ENCODE measurements around the gene TMC6.
"Not testable (repeated sequence)": the region's sequence is repeated elsewhere in the genome, so short reads cannot be mapped to it uniquely, and the experiment has no call there.

TMC6 gene

DNA sequence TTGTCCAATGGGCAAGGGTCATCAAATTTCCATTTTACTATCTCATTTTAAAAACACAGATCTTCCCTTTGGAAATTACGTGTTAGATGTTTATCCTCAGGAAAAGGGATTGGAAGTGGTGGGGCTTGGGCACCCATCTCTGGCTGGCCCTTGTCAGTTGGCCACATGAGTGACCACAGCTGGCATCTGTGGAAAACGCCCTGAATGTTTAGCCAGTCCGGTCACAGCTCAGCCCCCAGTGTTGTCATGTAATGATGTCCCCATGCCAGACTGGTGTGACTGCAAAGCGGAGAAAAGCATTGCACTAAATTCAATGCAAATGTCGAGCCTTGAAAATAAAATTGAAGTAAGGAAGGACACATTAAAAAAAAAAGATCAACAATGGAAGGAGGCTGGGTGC, 53.0 kb downstream of the TMC6 start:
- no peak for DNase-seq (ENCODE audit: low read depth)

DNA sequence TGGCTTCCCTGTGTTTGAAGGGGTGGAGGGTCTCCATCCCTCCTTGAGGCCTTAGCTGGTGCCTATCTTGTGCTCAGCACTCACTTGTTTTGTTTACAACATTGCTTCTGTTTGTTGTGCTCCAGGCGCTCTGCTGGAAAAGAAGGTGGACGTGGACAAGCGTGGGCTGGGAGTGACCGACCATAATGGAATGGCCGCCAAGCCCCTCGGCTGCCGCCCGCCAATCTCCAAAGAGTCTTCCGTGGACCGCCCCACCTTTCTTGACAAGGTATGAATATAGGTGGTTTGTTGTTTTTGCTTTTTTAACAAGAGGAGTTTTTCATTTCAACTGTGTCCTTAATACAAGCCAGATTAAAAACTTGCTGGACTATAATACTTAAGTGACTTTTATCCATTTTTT, 53.5 kb downstream of the TMC6 start:
- no peak for DNase-seq (ENCODE audit: low read depth)

DNA sequence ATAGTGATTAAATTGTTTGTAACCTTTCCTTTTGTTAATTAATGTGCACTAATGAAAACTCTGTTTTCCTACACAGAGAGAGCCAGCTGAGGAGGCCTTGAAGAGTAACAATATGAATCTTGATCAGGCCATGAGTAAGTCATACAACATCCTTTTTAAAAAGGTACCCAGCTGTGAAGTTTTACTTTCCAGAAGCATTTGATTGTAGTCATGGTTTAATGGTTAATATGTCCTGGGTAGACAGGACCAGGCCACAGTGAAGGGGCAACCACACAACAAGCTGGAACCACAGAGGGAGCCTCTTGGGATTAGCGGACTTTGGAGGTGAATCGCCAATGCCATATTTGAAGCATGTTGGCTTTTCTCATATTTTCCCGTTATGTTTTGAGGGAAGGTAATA, 55.6 kb downstream of the TMC6 start:
- DNase-seq (ENCODE audit: low read depth): no peak

DNA sequence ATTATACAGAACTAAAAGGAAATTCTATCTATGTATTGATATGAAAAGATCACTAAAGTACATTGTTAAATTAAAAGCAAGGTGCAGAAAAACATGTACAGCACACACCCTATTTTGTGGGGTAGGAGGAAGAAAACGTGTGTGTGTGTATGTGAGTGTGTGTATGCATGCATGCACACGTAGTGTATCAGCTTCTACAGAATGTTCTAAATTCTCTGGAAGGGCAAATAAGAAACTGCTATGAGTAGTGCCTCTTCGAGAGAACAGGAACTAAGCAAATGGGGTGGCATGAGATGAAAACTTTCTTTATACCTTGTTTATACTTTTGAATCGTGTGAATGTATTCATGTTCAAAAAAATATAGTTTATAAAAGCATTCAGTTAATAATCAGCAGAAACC, 58.9 kb downstream of the TMC6 start:
- DNase-seq (ENCODE audit: low read depth): no peak

DNA sequence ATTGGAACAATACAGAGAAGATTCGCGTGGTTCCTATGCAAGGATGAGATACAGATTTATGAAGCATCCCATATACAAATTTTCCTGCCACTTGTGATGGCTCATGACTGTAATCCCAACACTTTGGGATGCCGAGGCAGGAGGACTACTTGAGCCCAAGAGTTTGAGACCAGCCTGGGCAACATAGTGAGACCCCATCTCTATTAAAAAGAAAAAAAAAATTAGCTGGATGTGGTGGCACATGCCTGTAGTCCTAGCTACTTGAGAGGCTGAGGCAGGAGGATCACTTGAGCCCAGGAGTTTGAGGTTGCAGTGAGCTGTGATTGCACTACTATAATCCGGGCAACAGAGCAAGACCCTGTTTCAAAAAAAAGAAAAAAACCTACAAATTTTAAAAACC, 61.6 kb downstream of the TMC6 start:
- not testable (repeated sequence) for DNase-seq (ENCODE audit: low read depth)

DNA sequence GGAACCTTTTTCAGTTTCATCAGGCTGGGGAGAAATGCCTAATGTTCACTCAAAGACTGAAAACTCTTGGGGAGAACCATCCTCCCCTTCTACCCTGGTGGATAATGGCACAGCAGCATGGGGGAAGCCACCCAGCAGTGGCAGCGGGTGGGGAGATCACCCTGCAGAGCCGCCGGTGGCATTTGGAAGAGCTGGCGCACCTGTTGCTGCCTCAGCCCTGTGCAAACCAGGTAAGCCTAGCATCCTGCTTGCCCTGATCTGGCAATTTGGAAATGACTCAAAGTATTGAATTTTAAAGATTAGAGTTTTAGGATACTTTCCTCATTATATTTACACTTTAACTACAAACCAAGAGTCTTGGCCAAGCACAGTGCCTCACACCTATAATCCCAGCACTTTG, 63.8 kb downstream of the TMC6 start:
- DNase-seq (ENCODE audit: low read depth): no peak

DNA sequence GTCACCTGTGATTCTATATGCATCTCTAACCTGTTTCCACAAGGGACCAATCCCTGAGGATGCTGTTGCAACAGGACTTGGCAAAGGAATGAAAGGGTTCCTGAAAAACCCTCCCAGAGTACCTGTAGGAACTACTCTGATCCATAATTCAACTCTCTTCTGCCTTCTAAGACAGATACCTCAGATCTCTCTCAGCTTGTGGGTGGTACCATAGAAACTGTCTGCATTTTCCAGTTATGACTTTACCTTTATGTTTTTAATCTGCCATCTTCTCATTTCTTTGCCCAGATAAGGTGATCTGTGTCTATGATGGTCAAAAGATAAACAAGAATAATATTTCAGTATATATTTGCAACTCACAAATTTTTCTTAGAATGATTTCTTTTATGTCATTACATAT, 65.1 kb downstream of the TMC6 start:
- DNase-seq (ENCODE audit: low read depth): no peak

DNA sequence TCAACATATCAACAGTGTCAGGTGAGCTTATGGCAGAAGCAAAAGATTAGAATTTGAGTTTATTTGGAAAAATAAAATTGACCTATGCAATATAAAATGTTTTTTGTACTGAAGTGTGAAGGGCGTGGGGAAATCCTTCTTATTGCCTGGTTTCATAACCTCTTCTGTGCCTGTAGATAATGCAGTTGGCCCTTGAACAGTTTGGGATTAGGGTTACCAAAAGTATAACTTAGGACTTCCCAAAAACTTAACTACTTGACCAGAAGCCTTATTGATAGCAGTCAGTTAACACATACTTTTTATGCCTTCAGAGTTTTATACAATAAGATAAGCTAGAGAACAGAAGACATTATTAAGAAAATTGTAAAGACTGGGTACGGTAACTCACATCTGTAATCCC, 66.0 kb downstream of the TMC6 start:
- DNase-seq (ENCODE audit: low read depth): no peak
